Measurements from ENCODE around the gene RAB40C.

- TF ChIP-seq EZH2phosphoT487 (IDR thresholded peaks at IDR 0.05; ENCODE audit: insufficient read depth, low read depth) (no peak), EZH2 (IDR thresholded peaks at IDR 0.05; ENCODE audit: insufficient read depth, poor library complexity, severe bottlenecking) (no peak)
Observed at GRCh38 chr16:660459-661183, 70.8 kb downstream of the RAB40C start.
